NCI-H2171 treated with DMSO at 0.1 percent for 48 hours (cell line): ENCODE measurements around the gene ATP4B.
"Not testable (repeated sequence)": the region's sequence is repeated elsewhere in the genome, so short reads cannot be mapped to it uniquely, and the experiment has no call there.

Source experiments
- DNase-seq: peaks from one replicate; lab custom pipeline; 2025; lab: John Stamatoyannopoulos, UW

The ATP4B gene

GRCh38 chr13:113639616-113640262 is 18.3 kb downstream of the ATP4B start:
- no peak for DNase-seq

DNA sequence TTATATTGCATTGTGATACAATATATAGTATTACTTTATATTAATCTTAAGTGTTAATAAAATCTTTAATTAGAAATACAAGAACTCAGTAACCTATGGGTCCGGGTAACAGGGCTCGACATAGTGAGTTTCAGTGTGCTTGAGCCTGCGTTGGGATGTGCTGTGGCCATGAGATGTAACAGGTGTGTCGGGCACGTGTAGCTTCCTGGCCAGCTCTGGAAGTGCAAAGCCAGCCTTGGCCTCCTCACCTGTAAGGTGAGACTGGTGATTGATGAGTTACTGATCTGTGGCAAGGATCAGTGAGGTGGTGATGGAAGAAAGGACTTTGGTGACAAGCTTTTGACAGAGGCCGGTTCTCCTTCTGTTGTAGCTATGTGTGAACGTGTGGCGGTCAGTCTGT is 19.2 kb downstream of the ATP4B start:
- no peak for DNase-seq

DNA sequence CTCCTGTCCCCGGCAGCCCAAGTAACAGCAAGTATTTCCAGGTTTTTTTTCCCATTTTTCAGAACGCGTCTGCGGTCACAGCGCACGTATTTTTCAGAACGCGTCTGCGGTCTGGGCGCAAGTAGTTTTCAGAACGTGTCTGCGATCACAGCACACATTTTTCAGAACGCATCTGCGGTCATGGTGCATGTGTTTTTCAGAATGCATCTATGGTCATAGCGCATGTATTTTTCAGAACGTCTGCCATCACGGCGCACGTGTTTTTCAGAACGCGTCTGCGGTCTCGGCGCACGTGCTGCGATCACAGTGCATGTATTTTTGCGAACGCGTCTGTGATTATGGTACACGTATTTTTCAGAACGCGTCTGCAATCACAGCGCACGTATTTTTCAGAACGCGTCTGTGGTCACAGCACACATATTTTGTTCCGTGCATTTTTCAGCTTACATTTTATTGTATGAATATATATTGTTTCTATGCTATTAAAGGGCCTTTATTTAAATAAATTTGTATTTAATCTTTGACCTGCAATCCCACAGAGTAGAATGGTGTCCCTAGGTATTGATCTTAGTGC is 19.7 kb downstream of the ATP4B start:
- DNase-seq: no peak

GRCh38 chr13:113637262-113638160 is 20.5 kb downstream of the ATP4B start:
- no peak for DNase-seq

DNA sequence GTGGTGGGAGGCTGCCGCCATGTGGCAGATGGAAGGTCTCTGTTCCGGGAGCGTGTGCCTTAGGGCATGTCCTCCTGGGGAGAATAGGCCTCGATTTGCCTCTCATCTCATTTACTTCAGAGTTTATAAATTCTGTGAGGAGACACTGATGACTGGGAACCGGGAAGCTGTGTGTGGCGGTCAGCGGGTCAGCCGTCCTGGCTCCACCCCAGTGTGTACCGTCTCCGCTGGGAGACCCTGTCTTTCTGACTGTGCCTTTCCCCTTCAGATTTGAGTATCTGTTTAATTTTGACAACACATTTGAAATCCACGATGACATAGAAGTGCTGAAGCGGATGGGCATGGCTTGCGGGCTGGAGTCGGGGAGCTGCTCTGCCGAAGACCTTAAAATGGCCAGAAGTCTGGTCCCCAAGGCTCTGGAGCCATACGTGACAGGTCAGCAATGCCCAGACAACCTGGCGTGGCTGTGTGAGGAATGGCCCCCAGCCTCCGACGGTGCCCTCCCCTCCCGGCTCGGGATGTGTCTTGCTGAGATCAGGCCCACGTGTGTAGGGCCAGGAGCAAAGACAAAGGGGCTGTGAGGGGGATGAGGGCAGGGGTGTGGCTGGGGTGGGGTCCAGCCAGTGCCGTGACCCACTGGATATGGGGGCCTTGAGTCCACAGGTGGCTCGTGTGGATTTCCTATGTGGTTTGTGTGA is 21.6 kb downstream of the ATP4B start:
- no peak for DNase-seq

- DNase-seq: no peak
Measured at GRCh38 chr13:113635709-113636108, 22.3 kb downstream of the ATP4B start.

- no peak for DNase-seq
Measured at GRCh38 chr13:113635048-113635420, 23.0 kb downstream of the ATP4B start.

- no peak for DNase-seq
Measured at GRCh38 chr13:113634279-113635047, 23.5 kb downstream of the ATP4B start.

- no peak for DNase-seq
Measured at GRCh38 chr13:113633485-113633873, 24.5 kb downstream of the ATP4B start.

GRCh38 chr13:113632706-113633484 is 25.1 kb downstream of the ATP4B start:
- DNase-seq: no peak

GRCh38 chr13:113631341-113632095 is 26.5 kb downstream of the ATP4B start:
- no peak for DNase-seq

DNA sequence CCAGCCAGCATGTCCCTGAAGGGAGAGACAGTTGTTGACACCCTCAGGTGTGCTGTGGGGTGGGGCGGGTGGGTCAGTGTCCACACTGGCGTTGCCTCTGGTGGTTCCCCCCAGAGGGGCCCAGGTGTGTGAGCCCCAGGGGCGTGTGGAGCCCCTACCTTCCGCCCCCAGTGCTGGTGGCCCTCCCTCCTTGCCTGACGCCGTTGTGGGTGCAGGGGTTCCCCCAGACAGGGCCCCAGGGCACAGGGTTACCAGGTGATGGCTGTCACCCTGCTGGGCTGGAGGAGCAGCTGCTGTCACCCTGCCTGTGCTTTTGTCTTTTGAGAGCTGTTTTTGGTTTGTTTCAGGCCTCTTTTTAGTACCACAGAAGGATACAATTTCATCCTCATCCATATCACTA is 27.2 kb downstream of the ATP4B start:
- no peak for DNase-seq

DNA sequence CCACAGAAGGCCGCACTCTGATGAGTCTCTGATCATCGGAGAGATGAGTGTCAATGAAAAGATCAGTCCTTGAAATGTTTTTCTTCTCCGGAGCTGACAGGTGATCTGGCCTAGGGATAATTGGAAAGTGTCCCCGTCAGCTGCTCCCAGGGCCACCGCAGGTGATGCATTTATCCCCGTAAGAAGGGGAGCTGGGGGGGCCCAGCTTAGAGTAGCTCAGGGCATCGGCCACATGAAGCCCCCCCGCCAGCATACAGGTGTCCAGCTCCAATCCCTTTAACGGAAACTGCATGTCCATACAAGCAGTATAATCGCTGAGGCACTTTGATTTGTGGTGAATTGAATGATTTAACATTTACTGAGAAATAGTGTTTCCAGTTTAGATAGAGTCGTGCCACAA is 27.7 kb downstream of the ATP4B start:
- DNase-seq: no peak

DNA sequence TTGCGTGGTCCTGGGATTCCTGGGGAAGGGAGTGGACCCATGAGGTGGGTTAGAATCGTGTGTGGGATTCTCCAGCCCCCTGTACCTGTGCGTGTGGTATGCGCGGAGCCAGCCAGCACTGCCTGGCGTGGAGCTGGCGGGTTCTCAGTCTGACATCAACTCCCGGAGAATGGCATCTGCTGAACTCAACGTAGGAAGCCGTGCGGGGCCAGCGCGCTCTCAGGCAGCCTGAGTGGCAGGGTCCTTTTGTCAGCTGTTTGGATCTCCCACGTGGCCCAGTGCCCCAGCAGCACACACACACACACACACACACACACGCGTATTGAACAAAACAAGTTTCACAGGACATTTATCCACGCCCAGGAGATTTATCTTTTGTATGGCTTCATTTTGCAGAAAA is 28.1 kb downstream of the ATP4B start:
- no peak for DNase-seq

GRCh38 chr13:113628291-113629270 is 29.4 kb downstream of the ATP4B start:
- no peak for DNase-seq

- no peak for DNase-seq
Measured at GRCh38 chr13:113627136-113627535, 30.9 kb downstream of the ATP4B start.

GRCh38 chr13:113625965-113626721 is 31.9 kb downstream of the ATP4B start:
- no peak for DNase-seq

DNA sequence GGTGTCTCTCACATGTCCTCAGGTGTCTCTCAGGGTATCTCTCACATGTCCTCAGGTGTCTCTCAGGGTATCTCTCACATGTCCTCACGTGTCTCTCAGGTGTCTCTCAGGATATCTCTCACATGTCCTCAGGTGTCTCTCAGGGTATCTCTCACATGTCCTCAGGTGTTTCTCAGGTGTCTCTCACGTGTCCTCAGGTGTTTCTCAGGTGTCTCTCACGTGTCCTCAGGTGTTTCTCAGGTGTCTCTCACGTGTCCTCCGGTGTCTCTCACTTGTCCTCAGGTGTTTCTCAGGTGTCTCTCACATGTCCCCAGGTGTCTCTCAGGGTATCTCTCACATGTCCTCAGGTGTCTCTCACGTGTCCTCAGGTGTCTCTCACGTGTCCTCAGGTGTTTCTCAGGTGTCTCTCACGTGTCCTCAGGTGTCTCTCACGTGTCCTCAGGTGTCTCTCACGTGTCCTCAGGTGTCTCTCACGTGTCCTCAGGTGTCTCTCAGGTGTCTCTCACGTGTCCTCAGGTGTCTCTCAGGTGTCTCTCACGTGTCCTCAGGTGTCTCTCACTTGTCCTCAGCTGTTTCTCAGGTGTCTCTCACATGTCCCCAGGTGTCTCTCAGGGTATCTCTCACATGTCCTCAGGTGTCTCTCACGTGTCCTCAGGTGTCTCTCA is 33.2 kb downstream of the ATP4B start:
- not testable (repeated sequence) for DNase-seq
